Transverse colon (tissue), 3 donors: ENCODE data around the gene PITRM1.

Experiments
- EP300 ChIP-seq: sonication (generic); formaldehyde crosslinking; IDR thresholded peaks from one replicate; pipeline ENCODE4 v1.6.1; 2017; ENCODE audit warnings: antibody characterized with exemption, low read depth
- TF ChIP-seq, protein P1 (sequence below), 5 experiments: fragments of 200-600 bp in 3 of 5; fragments of 450-650 bp in 2 of 5; sonication (generic) in 3 of 5; IDR thresholded peaks; 1 replicate in 2 of 5; 2 replicates in 3 of 5; pipeline ENCODE4 v1.5.1; 2016 to 2017; ENCODE audit warnings: antibody characterized with exemption in 5 of 5, inconsistent platforms in 3 of 5, mild to moderate bottlenecking in 2 of 5, moderate library complexity in 1 of 5

DNA sequence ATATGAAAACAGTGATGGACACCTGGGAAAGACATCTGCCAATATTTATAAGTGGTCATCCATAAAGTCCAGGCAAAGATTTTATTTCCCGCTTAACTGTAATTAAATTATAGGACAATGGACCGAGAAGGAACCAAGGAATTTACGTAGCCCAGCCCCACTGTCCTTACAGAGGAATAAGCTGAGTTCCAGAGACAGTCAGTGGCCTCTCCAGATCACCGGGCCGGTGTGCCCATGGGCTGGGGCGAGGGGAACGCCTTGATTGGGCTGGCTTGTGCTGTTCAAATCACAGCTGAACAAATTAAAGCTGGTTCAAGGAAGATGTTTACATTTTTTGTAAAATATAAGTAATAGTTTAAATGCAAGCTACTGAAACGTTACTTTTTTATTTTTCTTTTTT lies 64.5 kb downstream of the PITRM1 start:
- TF ChIP-seq, protein P1, sequence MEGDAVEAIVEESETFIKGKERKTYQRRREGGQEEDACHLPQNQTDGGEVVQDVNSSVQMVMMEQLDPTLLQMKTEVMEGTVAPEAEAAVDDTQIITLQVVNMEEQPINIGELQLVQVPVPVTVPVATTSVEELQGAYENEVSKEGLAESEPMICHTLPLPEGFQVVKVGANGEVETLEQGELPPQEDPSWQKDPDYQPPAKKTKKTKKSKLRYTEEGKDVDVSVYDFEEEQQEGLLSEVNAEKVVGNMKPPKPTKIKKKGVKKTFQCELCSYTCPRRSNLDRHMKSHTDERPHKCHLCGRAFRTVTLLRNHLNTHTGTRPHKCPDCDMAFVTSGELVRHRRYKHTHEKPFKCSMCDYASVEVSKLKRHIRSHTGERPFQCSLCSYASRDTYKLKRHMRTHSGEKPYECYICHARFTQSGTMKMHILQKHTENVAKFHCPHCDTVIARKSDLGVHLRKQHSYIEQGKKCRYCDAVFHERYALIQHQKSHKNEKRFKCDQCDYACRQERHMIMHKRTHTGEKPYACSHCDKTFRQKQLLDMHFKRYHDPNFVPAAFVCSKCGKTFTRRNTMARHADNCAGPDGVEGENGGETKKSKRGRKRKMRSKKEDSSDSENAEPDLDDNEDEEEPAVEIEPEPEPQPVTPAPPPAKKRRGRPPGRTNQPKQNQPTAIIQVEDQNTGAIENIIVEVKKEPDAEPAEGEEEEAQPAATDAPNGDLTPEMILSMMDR (IDR thresholded peaks at IDR 0.05), result no peak
- no peak for TF ChIP-seq EP300
